ENCODE measurements around the gene NSUN7. TPM values are rescaled to one million over a fixed set of nuclear protein-coding genes. Genes with fewer than 3 reads are reported as not detected.
A peak's percentile ranks its signal among the peaks of the same experiment; 100 is the strongest.

The NSUN7 gene
- total RNA-seq, 6 experiments from 2014 or later: 0.18 to 0.61 (median 0.36) TPM

- ATAC-seq (peak; percentile 18 to 47 (median 40)), DNase-seq (peak in 1 of 3 donors; percentile 36)
- no peaks in the 10 kb centered on the region for H3K9me3 ChIP-seq
- H3K4me1 ChIP-seq: peaks cover 0 to 7% (median 0%) of the 10 kb centered on the region in 4 donors
- no peak overlapping the region for H3K4me3 ChIP-seq
- intact Hi-C loops (cut with DNase I): no loop called here
- peak overlapping the region in 2 of 3 donors; percentile 21 to 24 for H3K27ac ChIP-seq
- H3K27me3 ChIP-seq: no peaks in the 10 kb centered on the region
- WGBS (ENCODE audit: insufficient coverage, low coverage, low lambda C conversion rate, missing lambda C conversion rate): 42% methylated on average over 5 of the region's 5 CpGs
- no peaks in the 10 kb centered on the region for H3K36me3 ChIP-seq
- TF ChIP-seq POLR2A (IDR thresholded peaks at IDR 0.05): no peak
- no peak for TF ChIP-seq CTCF (IDR thresholded peaks at IDR 0.05)
These were observed 27.1 kb upstream of the NSUN7 start for GRCh38 chr4:40722576-40723161.

GRCh38 chr4:40723728-40724127 is 26.0 kb upstream of the NSUN7 start:
- intact Hi-C loops (cut with DNase I): no loop called here
- ATAC-seq (peak in 1 of 4 donors; percentile 23), DNase-seq (no peak)
- Histone ChIP-seq H3K4me3 (no peak overlapping the region), H3K9me3 (no peaks in the 10 kb centered on the region), H3K27ac (no peak overlapping the region), H3K4me1 (peaks cover 0 to 8% (median 0%) of the 10 kb centered on the region in 4 donors), H3K27me3 (no peaks in the 10 kb centered on the region), H3K36me3 (no peaks in the 10 kb centered on the region)
- 95% methylated on average over 3 of the region's 3 CpGs for WGBS (ENCODE audit: insufficient coverage, low coverage, low lambda C conversion rate, missing lambda C conversion rate)
- TF ChIP-seq CTCF (IDR thresholded peaks at IDR 0.05): no peak
- no peak for TF ChIP-seq POLR2A (IDR thresholded peaks at IDR 0.05)

- ATAC-seq: peak in 3 of 4 donors; percentile 7 to 39 (median 25)
- no peaks in the 10 kb centered on the region for H3K36me3 ChIP-seq
- 25% methylated on average over 3 of the region's 3 CpGs for WGBS (ENCODE audit: insufficient coverage, low coverage, low lambda C conversion rate, missing lambda C conversion rate)
- TF ChIP-seq CTCF (IDR thresholded peaks at IDR 0.05) (no peak), POLR2A (IDR thresholded peaks at IDR 0.05) (no peak)
- intact Hi-C loops (cut with DNase I): no loop called here
- no peak for DNase-seq
- H3K27ac ChIP-seq: no peak overlapping the region
- H3K27me3 ChIP-seq: no peaks in the 10 kb centered on the region
- no peak overlapping the region for H3K4me3 ChIP-seq
- H3K9me3 ChIP-seq: no peaks in the 10 kb centered on the region
- H3K4me1 ChIP-seq: peaks cover 0 to 13% (median 0%) of the 10 kb centered on the region in 4 donors
These were observed 21.4 kb upstream of the NSUN7 start for GRCh38 chr4:40728333-40728732.

GRCh38 chr4:40729555-40729954 is 20.2 kb upstream of the NSUN7 start:
- Histone ChIP-seq H3K36me3 (no peaks in the 10 kb centered on the region), H3K4me3 (no peak overlapping the region), H3K27me3 (no peaks in the 10 kb centered on the region), H3K27ac (no peak overlapping the region), H3K9me3 (no peaks in the 10 kb centered on the region), H3K4me1 (peaks cover 0 to 13% (median 0%) of the 10 kb centered on the region in 4 donors)
- ATAC-seq (no peak), DNase-seq (no peak)
- TF ChIP-seq POLR2A (IDR thresholded peaks at IDR 0.05) (no peak), CTCF (IDR thresholded peaks at IDR 0.05) (no peak)
- intact Hi-C loops (cut with DNase I): no loop called here
- WGBS (ENCODE audit: insufficient coverage, low coverage, low lambda C conversion rate, missing lambda C conversion rate): 100% methylated on average over 1 of the region's 1 CpG
